HG03521 (cell line): ENCODE data around the gene BHLHE41.

Experiments
- ATAC-seq: cut with Tn5 transposase; IDR thresholded peaks from one replicate; pipeline ENCODE4 v1.9.1; 2021; ENCODE audit warnings: mild to moderate bottlenecking, moderate library complexity; ENCODE audit not compliant: unreplicated experiment

Gene BHLHE41

GRCh38 chr12:26124446-26125399, at the start of gene BHLHE41:
BHLHE41 (minus strand) TSS chr12:26125037; CDS start chr12:26124779, 258 bp downstream.
- ATAC-seq, result no peak

- no peak for ATAC-seq
These were observed 48.2 kb upstream of the BHLHE41 start for GRCh38 chr12:26172946-26173552.

GRCh38 chr12:26172539-26172938, 47.7 kb upstream of the BHLHE41 start:
- no peak for ATAC-seq

GRCh38 chr12:26172013-26172412, 47.2 kb upstream of the BHLHE41 start:
- no peak for ATAC-seq

GRCh38 chr12:26164118-26164517, 39.3 kb upstream of the BHLHE41 start:
- no peak for ATAC-seq

- ATAC-seq, result peak; percentile 89
These were observed 38.1 kb upstream of the BHLHE41 start for GRCh38 chr12:26162905-26163304.

GRCh38 chr12:26162174-26162573, 37.3 kb upstream of the BHLHE41 start:
- ATAC-seq, result no peak

GRCh38 chr12:26158078-26158764, 33.4 kb upstream of the BHLHE41 start:
- no peak for ATAC-seq

- ATAC-seq, result peak; percentile 10
These were observed 32.2 kb upstream of the BHLHE41 start for GRCh38 chr12:26157001-26157400.

GRCh38 chr12:26156201-26156871, 31.5 kb upstream of the BHLHE41 start:
- peak; percentile 83 for ATAC-seq

GRCh38 chr12:26153421-26154154, 28.8 kb upstream of the BHLHE41 start:
- no peak for ATAC-seq

- no peak for ATAC-seq
These were observed 27.8 kb upstream of the BHLHE41 start for GRCh38 chr12:26152507-26153102.

GRCh38 chr12:26150736-26151450, 26.1 kb upstream of the BHLHE41 start:
- no peak for ATAC-seq

GRCh38 chr12:26149968-26150500, 25.2 kb upstream of the BHLHE41 start:
- no peak for ATAC-seq

- ATAC-seq, result no peak
These were observed 23.5 kb upstream of the BHLHE41 start for GRCh38 chr12:26148291-26148690.

- no peak for ATAC-seq
These were observed 18.5 kb upstream of the BHLHE41 start for GRCh38 chr12:26143291-26143690.

GRCh38 chr12:26138860-26139259, 14.0 kb upstream of the BHLHE41 start:
- no peak for ATAC-seq

GRCh38 chr12:26136688-26137087, 11.9 kb upstream of the BHLHE41 start:
- ATAC-seq, result no peak

GRCh38 chr12:26135571-26135970, 10.7 kb upstream of the BHLHE41 start:
- no peak for ATAC-seq
